A673 (cell line): ENCODE measurements around the gene QRFP. TPM values are rescaled to one million over a fixed set of nuclear protein-coding genes. Genes with fewer than 3 reads are reported as not detected.

Experiments used
- BruUV-seq: library from RNA; stranded (reverse); fragments of 400-500 nt; replicated peaks from 2 replicates; lab custom pipeline; 2021; lab: Mats Ljungman, UMichigan
- CTCF ChIA-PET: fragments of 300-600 bp; sonication (Branson Sonifier 250); formaldehyde crosslinking; loops from one replicate; lab custom pipeline; 2022; ENCODE audit warnings: antibody characterized with exemption; lab: Charles Lee
- POLR2A ChIA-PET: fragments of 300-600 bp; sonication (Branson Sonifier 250); formaldehyde crosslinking; loops from one replicate; lab custom pipeline; 2022; ENCODE audit warnings: antibody characterized with exemption; ENCODE audit not compliant: low non-redundant PET; lab: Charles Lee
- DNase-seq: peaks from one replicate; pipeline ENCODE4 v3.0.0-alpha.2; 2015; ENCODE audit warnings: low spot score
- H3K27ac ChIP-seq: fragments of 200-600 bp; sonication (generic); 2 replicates; pipeline ENCODE4 v1.5.1; 2016; ENCODE audit warnings: mixed run types, low read depth, mild to moderate bottlenecking, mixed read lengths, antibody characterized with exemption, low read length; ENCODE audit not compliant: poor library complexity, severe bottlenecking
- H3K27me3 ChIP-seq: fragments of 200-600 bp; sonication (generic); replicated peaks from 2 replicates; pipeline ENCODE4 v1.6.1; 2017; ENCODE audit warnings: mixed run types, low read depth, mild to moderate bottlenecking, mixed read lengths, antibody characterized with exemption, low read length; ENCODE audit not compliant: insufficient read depth, poor library complexity
- H3K36me3 ChIP-seq: fragments of 200-600 bp; sonication (generic); 2 replicates; pipeline ENCODE4 v1.6.1; 2016; ENCODE audit warnings: mixed run types, mild to moderate bottlenecking, mixed read lengths, antibody characterized with exemption, low read length; ENCODE audit not compliant: insufficient read depth, poor library complexity, severe bottlenecking
- H3K4me1 ChIP-seq: fragments of 200-600 bp; sonication (generic); 2 replicates; pipeline ENCODE4 v1.6.1; 2017; ENCODE audit warnings: mixed run types, mild to moderate bottlenecking, mixed read lengths, antibody characterized with exemption, low read length; ENCODE audit not compliant: insufficient read depth, poor library complexity, severe bottlenecking
- H3K4me3 ChIP-seq: fragments of 200-600 bp; sonication (generic); 2 replicates; pipeline ENCODE4 v1.5.1; 2016; ENCODE audit warnings: low read depth, mixed run types, mild to moderate bottlenecking, mixed read lengths, low read length; ENCODE audit not compliant: poor library complexity, severe bottlenecking
- H3K9me3 ChIP-seq: fragments of 200-600 bp; sonication (generic); 2 replicates; pipeline ENCODE4 v1.6.1; 2016; ENCODE audit warnings: mixed run types, low read depth, mild to moderate bottlenecking, mixed read lengths, antibody characterized with exemption, low read length; ENCODE audit not compliant: poor library complexity, severe bottlenecking
- EZH2 ChIP-seq: fragments of 200-600 bp; sonication (generic); IDR thresholded peaks from 2 replicates; pipeline ENCODE4 v1.6.1; 2017; ENCODE audit warnings: borderline replicate concordance, low read depth, mild to moderate bottlenecking, mixed read lengths, antibody characterized with exemption, low read length; ENCODE audit not compliant: poor library complexity, severe bottlenecking
- intact Hi-C: fragments of 100-400 bp; cut with micrococcal nuclease; formaldehyde crosslinking; loops from one replicate; pipeline ENCODE4 v1.10.0; 2022; ENCODE audit not compliant: unreplicated experiment
- total RNA-seq: library from RNA; stranded (reverse); gene quantifications from 2 replicates; pipeline ENCODE4 v1.2.3, GENCODE V29; 2021
- TF ChIP-seq, protein P1 (sequence below): fragments of 300-800, 200-600 bp; sonication (generic); conservative IDR thresholded peaks from 2 replicates; pipeline ENCODE4 v1.5.1; 2017; ENCODE audit warnings: low read depth, mild to moderate bottlenecking, antibody characterized with exemption, low read length, moderate library complexity, mixed read lengths

The QRFP gene
- total RNA-seq, 1 experiment from 2014 or later: not detected

DNA sequence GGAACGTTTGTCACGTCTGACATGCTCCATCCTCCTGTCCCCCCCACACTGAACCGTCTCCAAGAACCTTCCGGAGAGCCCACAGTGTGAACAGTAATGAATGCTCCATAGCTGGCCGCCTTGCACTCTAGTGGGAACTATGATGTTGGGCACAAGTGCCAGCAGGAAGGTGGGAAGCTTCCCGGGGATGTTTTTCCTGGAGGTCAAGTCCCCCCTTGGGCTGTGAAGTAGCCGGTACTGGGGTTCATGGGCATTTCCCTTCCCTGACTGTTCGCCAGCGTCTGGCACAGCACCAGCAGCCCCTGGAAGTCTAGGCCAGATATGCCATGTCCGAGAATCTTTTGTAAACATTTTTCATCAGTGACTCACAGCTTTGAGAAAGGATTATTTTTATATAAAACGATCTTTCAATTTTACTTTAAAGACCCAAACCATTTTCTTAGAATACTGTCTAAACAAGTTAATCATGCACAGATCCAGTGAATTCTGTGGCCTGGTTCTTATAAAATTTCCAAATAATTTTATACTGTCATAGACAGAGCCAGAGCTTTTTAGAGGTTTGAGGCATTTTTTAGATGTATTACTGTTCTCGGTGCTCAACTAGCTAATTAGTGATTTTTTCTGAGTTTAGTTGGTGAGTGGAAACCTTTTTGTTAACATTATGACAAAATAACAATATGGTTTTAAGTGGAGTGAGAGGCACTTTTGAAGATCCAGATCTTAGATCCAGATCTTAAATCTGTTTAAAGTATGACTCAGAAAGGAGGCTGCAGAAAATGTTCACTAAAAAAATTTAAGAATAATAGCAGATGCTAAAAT lies 49.9 kb downstream of the QRFP start:
- TF ChIP-seq, protein P1, sequence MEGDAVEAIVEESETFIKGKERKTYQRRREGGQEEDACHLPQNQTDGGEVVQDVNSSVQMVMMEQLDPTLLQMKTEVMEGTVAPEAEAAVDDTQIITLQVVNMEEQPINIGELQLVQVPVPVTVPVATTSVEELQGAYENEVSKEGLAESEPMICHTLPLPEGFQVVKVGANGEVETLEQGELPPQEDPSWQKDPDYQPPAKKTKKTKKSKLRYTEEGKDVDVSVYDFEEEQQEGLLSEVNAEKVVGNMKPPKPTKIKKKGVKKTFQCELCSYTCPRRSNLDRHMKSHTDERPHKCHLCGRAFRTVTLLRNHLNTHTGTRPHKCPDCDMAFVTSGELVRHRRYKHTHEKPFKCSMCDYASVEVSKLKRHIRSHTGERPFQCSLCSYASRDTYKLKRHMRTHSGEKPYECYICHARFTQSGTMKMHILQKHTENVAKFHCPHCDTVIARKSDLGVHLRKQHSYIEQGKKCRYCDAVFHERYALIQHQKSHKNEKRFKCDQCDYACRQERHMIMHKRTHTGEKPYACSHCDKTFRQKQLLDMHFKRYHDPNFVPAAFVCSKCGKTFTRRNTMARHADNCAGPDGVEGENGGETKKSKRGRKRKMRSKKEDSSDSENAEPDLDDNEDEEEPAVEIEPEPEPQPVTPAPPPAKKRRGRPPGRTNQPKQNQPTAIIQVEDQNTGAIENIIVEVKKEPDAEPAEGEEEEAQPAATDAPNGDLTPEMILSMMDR: no peak
- TF ChIP-seq EZH2: no peak
- H3K27me3 ChIP-seq: no peaks in the 10 kb centered on the region
- ChIA-PET CTCF (no interaction called here), POLR2A (interaction anchor here (0.5 to 0.7 kb wide), 2 partner anchors 8 to 96 kb away, joined by 3 to 4 read pairs; no protein-coding TSS in a partner anchor)
- no peaks in the 10 kb centered on the region for H3K36me3 ChIP-seq
- peak overlapping the region; percentile 8 for H3K4me3 ChIP-seq
- H3K4me1 ChIP-seq: peaks cover 81% of the 10 kb centered on the region
- H3K9me3 ChIP-seq: no peaks in the 10 kb centered on the region
- intact Hi-C loops: loop anchor here (5.0 kb wide), 1 partner anchor 134 kb away; no protein-coding TSS in a partner anchor
- peak; percentile 63 for DNase-seq
- H3K27ac ChIP-seq: peak overlapping the region; percentile 88
- BruUV-seq: no TSS peak

DNA sequence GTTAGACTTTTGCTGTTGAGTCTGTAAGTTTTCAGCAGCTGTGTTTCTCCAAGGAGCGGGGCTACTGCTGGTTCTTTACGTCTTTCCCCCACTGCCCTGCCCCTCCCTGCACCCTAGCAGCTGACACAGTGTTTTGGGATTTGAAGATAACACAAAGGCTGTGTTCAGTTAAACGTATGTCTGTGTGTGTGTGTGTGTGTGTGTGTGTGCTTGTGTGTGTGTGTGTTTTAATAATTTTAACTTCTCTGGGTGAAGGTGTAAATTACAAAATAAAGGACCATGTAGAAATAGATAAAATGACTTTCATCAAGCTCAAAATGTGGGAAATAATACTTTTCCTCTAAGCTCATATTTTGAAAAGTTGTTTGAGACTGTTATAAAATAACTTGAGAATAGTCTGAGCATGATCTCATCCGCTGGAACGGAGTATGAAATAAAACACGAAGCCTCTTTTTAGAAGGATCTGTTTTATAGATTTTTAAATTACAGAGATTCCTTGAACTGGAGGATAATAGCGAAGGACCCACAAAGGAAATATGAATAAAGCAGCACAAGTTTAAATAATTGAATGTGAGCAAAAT lies 50.6 kb downstream of the QRFP start:
- ChIA-PET CTCF (no interaction called here), POLR2A (interaction anchor here (0.5 kb wide), 1 partner anchor 95 kb away, joined by 4 read pairs; no protein-coding TSS in a partner anchor)
- H3K4me1 ChIP-seq: peaks cover 88% of the 10 kb centered on the region
- intact Hi-C loops: loop anchor here (5.0 kb wide), 1 partner anchor 134 kb away; no protein-coding TSS in a partner anchor
- no TSS peak for BruUV-seq
- no peaks in the 10 kb centered on the region for H3K9me3 ChIP-seq
- DNase-seq: peak; percentile 77
- H3K27me3 ChIP-seq: no peaks in the 10 kb centered on the region
- no peaks in the 10 kb centered on the region for H3K36me3 ChIP-seq
- peak overlapping the region; percentile 88 for H3K27ac ChIP-seq
- H3K4me3 ChIP-seq: peak overlapping the region; percentile 8
- TF ChIP-seq EZH2: no peak
- TF ChIP-seq, protein P1: no peak

DNA sequence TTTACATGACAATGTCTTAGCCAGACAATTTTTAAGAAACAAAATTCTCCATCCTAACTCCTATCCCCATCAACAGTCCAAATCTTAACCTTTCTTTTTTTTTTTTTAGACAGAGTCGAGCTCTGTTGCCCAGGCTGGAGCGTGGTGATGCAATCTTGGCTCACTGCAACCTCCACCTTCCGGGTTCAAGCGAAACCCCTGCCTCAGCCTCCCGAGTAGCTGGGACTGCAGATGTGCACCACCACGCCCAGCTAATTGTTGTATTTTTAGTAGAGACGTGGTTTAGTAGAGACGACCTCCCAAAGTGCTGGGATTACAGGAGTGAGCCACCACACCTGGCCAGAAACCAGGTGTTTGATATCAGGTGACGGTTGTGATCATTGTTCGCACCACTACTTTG lies 51.4 kb downstream of the QRFP start:
- Histone ChIP-seq H3K27me3 (no peaks in the 10 kb centered on the region), H3K27ac (peak overlapping the region; percentile 88), H3K4me1 (peaks cover 95% of the 10 kb centered on the region), H3K4me3 (no peak overlapping the region), H3K9me3 (no peaks in the 10 kb centered on the region), H3K36me3 (no peaks in the 10 kb centered on the region)
- DNase-seq: no peak
- no peak for TF ChIP-seq EZH2
- TF ChIP-seq, protein P1: no peak
- POLR2A ChIA-PET: no interaction called here
- intact Hi-C loops: loop anchor here (5.0 kb wide), 1 partner anchor 133 kb away; no protein-coding TSS in a partner anchor
- CTCF ChIA-PET: no interaction called here
- BruUV-seq: no TSS peak
